MCF 10A (cell line): Measurements from ENCODE around the gene WNT3A. TPM values are rescaled to one million over a fixed set of nuclear protein-coding genes. Genes with fewer than 3 reads are reported as not detected.

Source experiments
- BruUV-seq: library from RNA; stranded (reverse); fragments of 400-500 nt; replicated peaks from 2 replicates; lab custom pipeline; 2021; lab: Mats Ljungman, UMichigan
- CTCF ChIA-PET: fragments of 300-600 bp; sonication (Branson Sonifier 250); formaldehyde crosslinking; extraction: SDS; loops from one replicate; lab custom pipeline; 2021; ENCODE audit warnings: antibody characterized with exemption, inconsistent platforms; lab: Yijun Ruan, JAX
- POLR2A ChIA-PET: fragments of 300-600, 350-650 bp; sonication (Branson Sonifier 250); formaldehyde crosslinking; extraction: SDS; loops from one replicate; lab custom pipeline; 2020; ENCODE audit warnings: antibody characterized with exemption, inconsistent platforms; lab: Yijun Ruan, JAX
- DNase-seq: peaks from one replicate; pipeline ENCODE4 v3.0.0-alpha.2; 2018; ENCODE audit not compliant: unreplicated experiment
- H3K27ac Mint-ChIP-seq: one replicate; pipeline ENCODE4 v1.8.0; 2022; ENCODE audit warnings: mild to moderate bottlenecking, low read depth, mixed read lengths; ENCODE audit not compliant: unreplicated experiment
- H3K27me3 Mint-ChIP-seq: one replicate; pipeline ENCODE4 v1.8.0; 2022; ENCODE audit warnings: mixed read lengths; ENCODE audit not compliant: insufficient read depth, unreplicated experiment
- H3K36me3 Mint-ChIP-seq: one replicate; pipeline ENCODE4 v1.8.0; 2022; ENCODE audit warnings: mild to moderate bottlenecking, moderate library complexity, mixed read lengths; ENCODE audit not compliant: insufficient read depth, unreplicated experiment
- H3K4me1 Mint-ChIP-seq: one replicate; pipeline ENCODE4 v1.8.0; 2022; ENCODE audit warnings: mixed read lengths; ENCODE audit not compliant: insufficient read depth, unreplicated experiment
- H3K4me3 Mint-ChIP-seq: one replicate; pipeline ENCODE4 v1.8.0; 2022; ENCODE audit warnings: mild to moderate bottlenecking, moderate library complexity, mixed read lengths; ENCODE audit not compliant: unreplicated experiment
- H3K9me3 Mint-ChIP-seq: one replicate; pipeline ENCODE4 v1.8.0; 2022; ENCODE audit warnings: mixed read lengths; ENCODE audit not compliant: unreplicated experiment
- intact Hi-C: fragments of 100-400 bp; cut with micrococcal nuclease; formaldehyde crosslinking; loops from 2 replicates; pipeline ENCODE4 v1.14.1; 2022
- total RNA-seq: library from RNA; stranded (reverse); gene quantifications from 2 replicates; pipeline ENCODE4 v1.2.3, GENCODE V29; 2022
- TF ChIP-seq, protein P1 (sequence below): fragments of 200-600 bp; IDR thresholded peaks from one replicate; pipeline ENCODE4 v1.8.0; 2022; ENCODE audit warnings: antibody characterized with exemption, mild to moderate bottlenecking; ENCODE audit not compliant: unreplicated experiment

Gene WNT3A
- total RNA-seq, 1 experiment from 2014 or later = not detected

GRCh38 chr1:228035844-228036243, 29.0 kb downstream of the WNT3A start:
- TF ChIP-seq, protein P1, sequence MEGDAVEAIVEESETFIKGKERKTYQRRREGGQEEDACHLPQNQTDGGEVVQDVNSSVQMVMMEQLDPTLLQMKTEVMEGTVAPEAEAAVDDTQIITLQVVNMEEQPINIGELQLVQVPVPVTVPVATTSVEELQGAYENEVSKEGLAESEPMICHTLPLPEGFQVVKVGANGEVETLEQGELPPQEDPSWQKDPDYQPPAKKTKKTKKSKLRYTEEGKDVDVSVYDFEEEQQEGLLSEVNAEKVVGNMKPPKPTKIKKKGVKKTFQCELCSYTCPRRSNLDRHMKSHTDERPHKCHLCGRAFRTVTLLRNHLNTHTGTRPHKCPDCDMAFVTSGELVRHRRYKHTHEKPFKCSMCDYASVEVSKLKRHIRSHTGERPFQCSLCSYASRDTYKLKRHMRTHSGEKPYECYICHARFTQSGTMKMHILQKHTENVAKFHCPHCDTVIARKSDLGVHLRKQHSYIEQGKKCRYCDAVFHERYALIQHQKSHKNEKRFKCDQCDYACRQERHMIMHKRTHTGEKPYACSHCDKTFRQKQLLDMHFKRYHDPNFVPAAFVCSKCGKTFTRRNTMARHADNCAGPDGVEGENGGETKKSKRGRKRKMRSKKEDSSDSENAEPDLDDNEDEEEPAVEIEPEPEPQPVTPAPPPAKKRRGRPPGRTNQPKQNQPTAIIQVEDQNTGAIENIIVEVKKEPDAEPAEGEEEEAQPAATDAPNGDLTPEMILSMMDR = no peak
- Mint-ChIP-seq H3K4me1 (no peaks in the 10 kb centered on the region), H3K36me3 (no peaks in the 10 kb centered on the region), H3K4me3 (no peak overlapping the region), H3K27me3 (no peaks in the 10 kb centered on the region), H3K9me3 (peaks cover 21% of the 10 kb centered on the region), H3K27ac (no peak overlapping the region)
- ChIA-PET CTCF (no interaction called here), POLR2A (no interaction called here)
- intact Hi-C loops = no loop called here
- no peak for DNase-seq
- BruUV-seq = no TSS peak

GRCh38 chr1:228036701-228037231, 30.0 kb downstream of the WNT3A start:
- no peaks in the 10 kb centered on the region for H3K27me3 Mint-ChIP-seq
- TF ChIP-seq, protein P1 = no peak
- no peak overlapping the region for H3K27ac Mint-ChIP-seq
- BruUV-seq = no TSS peak
- no peak for DNase-seq
- H3K36me3 Mint-ChIP-seq = no peaks in the 10 kb centered on the region
- ChIA-PET POLR2A (interaction anchor here (0.6 kb wide), 1 partner anchor 12 kb away, joined by 3 read pairs; no protein-coding TSS in a partner anchor), CTCF (interaction anchor here (0.6 kb wide), 1 partner anchor 591 kb away, joined by 3 read pairs; no protein-coding TSS in a partner anchor)
- peaks cover 21% of the 10 kb centered on the region for H3K9me3 Mint-ChIP-seq
- intact Hi-C loops = no loop called here
- no peaks in the 10 kb centered on the region for H3K4me1 Mint-ChIP-seq
- no peak overlapping the region for H3K4me3 Mint-ChIP-seq

- ChIA-PET CTCF (no interaction called here), POLR2A (no interaction called here)
- no peaks in the 10 kb centered on the region for H3K4me1 Mint-ChIP-seq
- TF ChIP-seq, protein P1 = no peak
- no peak overlapping the region for H3K4me3 Mint-ChIP-seq
- DNase-seq = peak; percentile 40
- no peak overlapping the region for H3K27ac Mint-ChIP-seq
- H3K9me3 Mint-ChIP-seq = peaks cover 19% of the 10 kb centered on the region
- no peaks in the 10 kb centered on the region for H3K27me3 Mint-ChIP-seq
- H3K36me3 Mint-ChIP-seq = no peaks in the 10 kb centered on the region
- intact Hi-C loops = no loop called here
- no TSS peak for BruUV-seq
Measured at GRCh38 chr1:228037401-228038386, 30.9 kb downstream of the WNT3A start.

DNA sequence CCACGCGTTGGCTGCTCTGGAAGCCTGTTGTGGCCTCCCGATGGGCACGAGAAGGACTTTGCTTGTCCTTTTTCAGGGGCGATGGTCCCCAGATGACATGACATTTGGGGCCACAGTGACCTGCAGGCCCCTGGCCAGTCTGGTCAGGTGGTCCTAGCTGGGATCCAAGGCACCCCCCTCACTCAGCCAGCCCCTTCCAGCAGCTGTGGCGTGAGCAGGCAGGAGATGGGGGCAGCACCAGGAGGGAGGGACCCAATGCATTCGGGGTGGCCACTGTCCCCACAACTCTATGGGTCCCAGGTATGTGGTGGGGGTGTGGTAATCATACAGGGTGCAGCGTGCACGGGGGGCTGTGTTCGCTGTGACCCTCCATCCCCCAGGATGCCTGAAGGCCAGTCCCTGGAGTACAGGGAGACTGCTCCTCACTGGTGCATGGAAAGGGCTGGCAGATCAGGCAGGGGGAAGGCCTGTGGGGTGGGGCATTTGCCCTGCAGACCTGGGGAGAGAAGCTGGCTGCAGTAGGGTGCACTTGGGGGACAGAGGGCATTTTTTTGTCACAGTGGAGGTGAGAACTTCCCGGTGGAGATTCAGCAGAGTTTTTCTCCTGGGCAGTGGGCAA, 31.7 kb downstream of the WNT3A start:
- intact Hi-C loops = no loop called here
- Mint-ChIP-seq H3K9me3 (peaks cover 11% of the 10 kb centered on the region), H3K36me3 (no peaks in the 10 kb centered on the region), H3K4me1 (no peaks in the 10 kb centered on the region), H3K4me3 (no peak overlapping the region), H3K27ac (no peak overlapping the region), H3K27me3 (no peaks in the 10 kb centered on the region)
- CTCF ChIA-PET = no interaction called here
- TF ChIP-seq, protein P1 = no peak
- no TSS peak for BruUV-seq
- no peak for DNase-seq
- POLR2A ChIA-PET = no interaction called here
